Smooth muscle cell of the brain vasculature (primary cell): ENCODE measurements around the gene NDST4.

Experiments
- DNase-seq: peaks from one replicate; pipeline ENCODE4 v3.0.0-alpha.2; 2012; ENCODE audit warnings: low read depth, low spot score

The NDST4 gene

GRCh38 chr4:114907568-114907967, 205.9 kb downstream of the NDST4 start:
- peak; percentile 23 for DNase-seq

GRCh38 chr4:114905017-114905416, 208.4 kb downstream of the NDST4 start:
- no peak for DNase-seq

GRCh38 chr4:114900934-114901333, 212.5 kb downstream of the NDST4 start:
- DNase-seq = no peak

GRCh38 chr4:114890773-114891172, 222.6 kb downstream of the NDST4 start:
- no peak for DNase-seq

- DNase-seq = no peak
Observed at GRCh38 chr4:114886761-114887160, 226.7 kb downstream of the NDST4 start.

GRCh38 chr4:114883641-114884040, 229.8 kb downstream of the NDST4 start:
- no peak for DNase-seq

- no peak for DNase-seq
Observed at GRCh38 chr4:114879916-114880669, 233.3 kb downstream of the NDST4 start.

GRCh38 chr4:114875630-114876029, 237.8 kb downstream of the NDST4 start:
- DNase-seq = no peak

- DNase-seq = no peak
Observed at GRCh38 chr4:114874321-114874720, 239.1 kb downstream of the NDST4 start.

- DNase-seq = no peak
Observed at GRCh38 chr4:114870987-114871386, 242.4 kb downstream of the NDST4 start.

- no peak for DNase-seq
Observed at GRCh38 chr4:114866901-114867670, 246.3 kb downstream of the NDST4 start.

- no peak for DNase-seq
Observed at GRCh38 chr4:114864060-114864459, 249.4 kb downstream of the NDST4 start.

GRCh38 chr4:114860786-114861185, 252.6 kb downstream of the NDST4 start:
- DNase-seq = no peak

- DNase-seq = no peak
Observed at GRCh38 chr4:114857831-114858230, 255.6 kb downstream of the NDST4 start.

- DNase-seq = no peak
Observed at GRCh38 chr4:114839986-114840385, 273.4 kb downstream of the NDST4 start.

- DNase-seq = no peak
Observed at GRCh38 chr4:114830628-114831027, 282.8 kb downstream of the NDST4 start.

GRCh38 chr4:114827651-114828050, 285.8 kb downstream of the NDST4 start:
- no peak for DNase-seq

- DNase-seq = no peak
Observed at GRCh38 chr4:114815760-114816159, 297.7 kb downstream of the NDST4 start.

GRCh38 chr4:114813961-114814360, 299.5 kb downstream of the NDST4 start:
- no peak for DNase-seq

GRCh38 chr4:114811564-114812301, 301.7 kb downstream of the NDST4 start:
- DNase-seq = no peak

- no peak for DNase-seq
Observed at GRCh38 chr4:114807759-114808404, 305.5 kb downstream of the NDST4 start.

- no peak for DNase-seq
Observed at GRCh38 chr4:114807357-114807756, 306.1 kb downstream of the NDST4 start.
